Liver (tissue), 9 donors: ENCODE data around the gene GPC3. TPM values are rescaled to one million over a fixed set of nuclear protein-coding genes. Genes with fewer than 3 reads are reported as not detected.

ENCODE experiments used
- DNase-seq: peaks from one replicate; pipeline ENCODE4 v3.0.0-alpha.2; 2017; ENCODE audit warnings: low spot score
- H3K27ac ChIP-seq, 2 donors: one replicate each; pipeline ENCODE4 v1.7.0; 2013; ENCODE audit warnings: inconsistent platforms in 2 of 2, low read length in 2 of 2, control low read depth in 1 of 2, low read depth in 1 of 2, mild to moderate bottlenecking in 1 of 2
- H3K27me3 ChIP-seq, 4 donors: one replicate each; pipeline versions ENCODE4 v1.6.1 to v1.7.0; 2013; ENCODE audit warnings: low read length in 3 of 4, inconsistent platforms in 1 of 4, mild to moderate bottlenecking in 1 of 4, moderate library complexity in 1 of 4; ENCODE audit not compliant: control insufficient read depth in 4 of 4, insufficient read depth in 4 of 4
- H3K36me3 ChIP-seq, 4 donors: one replicate each; pipeline versions ENCODE4 v1.6.1 to v1.7.0; 2013; ENCODE audit warnings: low read length in 3 of 4, mild to moderate bottlenecking in 3 of 4, low read depth in 1 of 4, moderate library complexity in 1 of 4; ENCODE audit not compliant: control insufficient read depth in 4 of 4, insufficient read depth in 3 of 4
- H3K4me1 ChIP-seq, 4 donors: one replicate each; pipeline versions ENCODE4 v1.6.1 to v1.7.0; 2013; ENCODE audit warnings: low read length in 3 of 4, mild to moderate bottlenecking in 3 of 4, moderate library complexity in 1 of 4; ENCODE audit not compliant: control insufficient read depth in 4 of 4, insufficient read depth in 4 of 4
- H3K4me3 ChIP-seq, 3 donors: one replicate each; pipeline versions ENCODE4 v1.6.1 to v1.7.0; 2013; ENCODE audit warnings: low read length in 3 of 3, control low read depth in 1 of 3, low read depth in 1 of 3, mild to moderate bottlenecking in 1 of 3
- H3K9ac ChIP-seq, 2 donors: one replicate each; pipeline ENCODE4 v1.7.0; 2013; ENCODE audit warnings: low read length in 2 of 2, mild to moderate bottlenecking in 2 of 2, moderate library complexity in 2 of 2, control low read depth in 1 of 2, low read depth in 1 of 2
- H3K9me3 ChIP-seq, 4 donors: one replicate each; pipeline versions ENCODE4 v1.6.1 to v1.7.0; 2013; ENCODE audit warnings: low read length in 3 of 4; ENCODE audit not compliant: control insufficient read depth in 4 of 4
- ATF3 ChIP-seq: IDR thresholded peaks from 2 replicates; pipeline ENCODE4 v1.6.1; 2016; ENCODE audit warnings: antibody characterized with exemption
- EGR1 ChIP-seq, 2 donors: IDR thresholded peaks; 2 replicates each; pipeline ENCODE4 v1.6.1; 2016 to 2018; ENCODE audit warnings: antibody characterized with exemption in 2 of 2, low read depth in 2 of 2
- FOXA1 ChIP-seq: IDR thresholded peaks from 2 replicates; pipeline ENCODE4 v1.6.1; 2016; ENCODE audit warnings: antibody characterized with exemption
- FOXA2 ChIP-seq: IDR thresholded peaks from 2 replicates; pipeline ENCODE4 v1.6.1; 2016; ENCODE audit warnings: antibody characterized with exemption
- HNF4A ChIP-seq, 2 donors: conservative IDR thresholded peaks; 2 replicates each; pipeline ENCODE4 v1.6.1; 2016; ENCODE audit warnings: antibody characterized with exemption in 2 of 2, mild to moderate bottlenecking in 2 of 2
- HNF4G ChIP-seq: IDR thresholded peaks from 2 replicates; pipeline ENCODE4 v1.6.1; 2016; ENCODE audit warnings: antibody characterized with exemption
- JUND ChIP-seq, 2 donors: IDR thresholded peaks; 2 replicates each; pipeline ENCODE4 v1.6.1; 2016; ENCODE audit warnings: antibody characterized with exemption in 2 of 2
- MAX ChIP-seq: IDR thresholded peaks from 2 replicates; pipeline ENCODE4 v1.6.1; 2016; ENCODE audit warnings: antibody characterized with exemption
- RAD21 ChIP-seq, 2 donors: IDR thresholded peaks; 2 replicates each; pipeline ENCODE4 v1.6.1; 2016; ENCODE audit warnings: antibody characterized with exemption in 2 of 2, mild to moderate bottlenecking in 2 of 2
- REST ChIP-seq: IDR thresholded peaks from 2 replicates; pipeline ENCODE4 v1.6.1; 2016; ENCODE audit warnings: antibody characterized with exemption, mild to moderate bottlenecking
- RXRA ChIP-seq, 2 donors: IDR thresholded peaks; 2 replicates each; pipeline ENCODE4 v1.6.1; 2017 to 2018; ENCODE audit warnings: antibody characterized with exemption in 2 of 2, mild to moderate bottlenecking in 1 of 2
- SP1 ChIP-seq: IDR thresholded peaks from 2 replicates; pipeline ENCODE4 v1.6.1; 2018; ENCODE audit warnings: antibody characterized with exemption, mild to moderate bottlenecking
- YY1 ChIP-seq: IDR thresholded peaks from 2 replicates; pipeline ENCODE4 v1.6.1; 2016; ENCODE audit warnings: antibody characterized with exemption, mild to moderate bottlenecking
- ZBTB33 ChIP-seq: IDR thresholded peaks from 2 replicates; pipeline ENCODE4 v1.6.1; 2016; ENCODE audit warnings: antibody characterized with exemption
- WGBS: extraction: QIAGEN DNeasy Blood & Tissue Kit; methylation state at CpG from one replicate; pipeline ENCODE4 v1.1.7; 2013; 5-methylcytosine and 5-hydroxymethylcytosine counted together
- polyA plus RNA-seq, 2 donors: library from polyadenylated mRNA; stranded (reverse) in 1 of 2; unstranded in 1 of 2; fragments of 200-250 nt in 1 of 2; fragments of >200 nt in 1 of 2; fragmentation: Nextera tagmentation in 1 of 2; extraction: Ambion mirVana in 1 of 2; gene quantifications; one replicate each; pipeline versions ENCODE4 v1.2.1 to v1.2.3, GENCODE V29; 2013 to 2015
- total RNA-seq, 2 donors: library from RNA; depleted of rRNA; stranded (reverse); fragments of >200 nt; gene quantifications; one replicate each; pipeline ENCODE4 v1.2.3, GENCODE V29; 2014
- donor health status: healthy.
- donor health status: healthy.
- donor health status: healthy.
- donor health status: healthy.
- donor health status: healthy.

GPC3 gene
- total and polyA plus RNA-seq, 4 donors: 0.40 to 1,133 (median 1.5) TPM

GRCh38 chrX:133999031-133999705, 13.8 kb upstream of the GPC3 start:
- no peak overlapping the region for H3K27ac ChIP-seq
- H3K9me3 ChIP-seq: no peaks in the 10 kb centered on the region
- H3K9ac ChIP-seq: no peak overlapping the region
- H3K4me3 ChIP-seq: no peak overlapping the region
- no peak for TF ChIP-seq SP1
- no peak for TF ChIP-seq MAX
- TF ChIP-seq HNF4A (conservative IDR thresholded peaks at IDR 0.05): no peak
- TF ChIP-seq RAD21 (IDR thresholded peaks at IDR 0.05): no peak
- no peak for TF ChIP-seq EGR1 (IDR thresholded peaks at IDR 0.05; ENCODE audit: low read depth in 2 of 2)
- TF ChIP-seq REST: no peak
- no peak for TF ChIP-seq RXRA (IDR thresholded peaks at IDR 0.05)
- no peak for TF ChIP-seq YY1
- no peaks in the 10 kb centered on the region for H3K36me3 ChIP-seq
- H3K27me3 ChIP-seq: no peaks in the 10 kb centered on the region
- peaks cover 0 to 1% (median 0%) of the 10 kb centered on the region in 4 donors for H3K4me1 ChIP-seq
- 84% methylated on average over 12 of the region's 12 CpGs for WGBS
- DNase-seq: no peak

GRCh38 chrX:133995759-133996158, 10.4 kb upstream of the GPC3 start:
- H3K27ac ChIP-seq: no peak overlapping the region
- no peak overlapping the region for H3K9ac ChIP-seq
- H3K9me3 ChIP-seq: no peaks in the 10 kb centered on the region
- no peaks in the 10 kb centered on the region for H3K27me3 ChIP-seq
- H3K4me3 ChIP-seq: no peak overlapping the region
- DNase-seq: no peak
- no peak for TF ChIP-seq ZBTB33
- no peak for TF ChIP-seq JUND (IDR thresholded peaks at IDR 0.05)
- no peak for TF ChIP-seq SP1
- TF ChIP-seq MAX: no peak
- no peak for TF ChIP-seq FOXA1
- TF ChIP-seq ATF3: no peak
- TF ChIP-seq FOXA2: no peak
- no peak for TF ChIP-seq RXRA (IDR thresholded peaks at IDR 0.05)
- TF ChIP-seq HNF4G: no peak
- no peak for TF ChIP-seq EGR1 (IDR thresholded peaks at IDR 0.05; ENCODE audit: low read depth in 2 of 2)
- TF ChIP-seq RAD21 (IDR thresholded peaks at IDR 0.05): no peak
- TF ChIP-seq YY1: no peak
- no peak for TF ChIP-seq REST
- H3K4me1 ChIP-seq: peaks cover 0 to 1% (median 0%) of the 10 kb centered on the region in 4 donors
- no peaks in the 10 kb centered on the region for H3K36me3 ChIP-seq
